GM23338 (cell line): ENCODE results near the gene TPP2. TPM values are rescaled to one million over a fixed set of nuclear protein-coding genes. Genes with fewer than 3 reads are reported as not detected.

Source experiments
- ATAC-seq: fragments of 200-7000 bp; cut with Tn5 transposase; 3 replicates; pipeline ENCODE4 v1.9.1; 2020
- DNase-seq: peaks from one replicate; pipeline ENCODE4 v3.0.0-alpha.2; 2015; ENCODE audit warnings: low spot score
- H2AFZ ChIP-seq: fragments of 200-600 bp; sonication (generic); 2 replicates; pipeline ENCODE4 v1.8.0; 2016; ENCODE audit warnings: antibody characterized with exemption, mild to moderate bottlenecking, moderate library complexity
- H3F3A ChIP-seq: fragments of 200-600 bp; sonication (generic); replicated peaks from 2 replicates; pipeline ENCODE4 v1.8.0; 2017; ENCODE audit warnings: antibody characterized with exemption, mixed run types, low read depth
- H3K27ac ChIP-seq: fragments of 200-600 bp; sonication (generic); 2 replicates; pipeline ENCODE4 v1.6.1; 2016; ENCODE audit warnings: low read depth
- H3K27me3 ChIP-seq: fragments of 200-600 bp; sonication (generic); 2 replicates; pipeline ENCODE4 v1.8.0; 2016; ENCODE audit warnings: mild to moderate bottlenecking, mixed run types, moderate library complexity; ENCODE audit not compliant: insufficient read depth
- H3K36me3 ChIP-seq: fragments of 200-600 bp; sonication (generic); 2 replicates; pipeline ENCODE4 v1.8.0; 2016; ENCODE audit warnings: mild to moderate bottlenecking; ENCODE audit not compliant: insufficient read depth
- H3K4me1 ChIP-seq: fragments of 200-600 bp; sonication (generic); 2 replicates; pipeline ENCODE4 v1.8.0; 2016; ENCODE audit warnings: mild to moderate bottlenecking, moderate library complexity; ENCODE audit not compliant: insufficient read depth
- H3K4me2 ChIP-seq: fragments of 200-600 bp; sonication (generic); 2 replicates; pipeline ENCODE4 v1.7.1; 2017; ENCODE audit warnings: mixed run types
- H3K4me3 ChIP-seq: fragments of 200-600 bp; sonication (generic); 2 replicates; pipeline ENCODE4 v1.6.1; 2016; ENCODE audit warnings: mixed run types
- H3K79me2 ChIP-seq: fragments of 200-600 bp; sonication (generic); replicated peaks from 2 replicates; pipeline ENCODE4 v1.8.0; 2017; ENCODE audit warnings: mild to moderate bottlenecking; ENCODE audit not compliant: insufficient read depth
- H3K9me2 ChIP-seq: fragments of 200-600 bp; sonication (generic); 2 replicates; pipeline ENCODE4 v1.8.0; 2017; ENCODE audit not compliant: insufficient read depth
- H4K20me1 ChIP-seq: fragments of 200-600 bp; sonication (generic); replicated peaks from 2 replicates; pipeline ENCODE4 v1.8.0; 2017; ENCODE audit warnings: mild to moderate bottlenecking; ENCODE audit not compliant: insufficient read depth
- H3K27ac Mint-ChIP-seq: 2 replicates; pipeline ENCODE4 v1.8.0; 2020; ENCODE audit warnings: inconsistent platforms, mild to moderate bottlenecking, moderate library complexity, mixed read lengths
- H3K27me3 Mint-ChIP-seq: 3 replicates; pipeline ENCODE4 v1.8.0; 2022; ENCODE audit warnings: low read depth, mild to moderate bottlenecking, moderate library complexity, mixed read lengths, inconsistent platforms; ENCODE audit not compliant: insufficient read depth, poor library complexity
- H3K36me3 Mint-ChIP-seq: 3 replicates; pipeline ENCODE4 v1.8.0; 2021; ENCODE audit warnings: low read depth, mild to moderate bottlenecking, inconsistent platforms, moderate library complexity, mixed read lengths
- H3K4me1 Mint-ChIP-seq: 3 replicates; pipeline ENCODE4 v1.8.0; 2020; ENCODE audit warnings: mild to moderate bottlenecking, inconsistent platforms, mixed read lengths
- H3K4me3 Mint-ChIP-seq: 3 replicates; pipeline ENCODE4 v1.8.0; 2021; ENCODE audit warnings: moderate library complexity, mild to moderate bottlenecking, inconsistent platforms, mixed read lengths
- H3K9me3 Mint-ChIP-seq: 3 replicates; pipeline ENCODE4 v1.8.0; 2020; ENCODE audit warnings: moderate library complexity, mild to moderate bottlenecking, inconsistent platforms, mixed read lengths
- CREB1 ChIP-seq: fragments of 250-450 bp; sonication (Bioruptor Pico); IDR thresholded peaks from 2 replicates; pipeline ENCODE4 v1.5.0; 2020; ENCODE audit warnings: low read depth, mild to moderate bottlenecking, moderate library complexity
- CTCF ChIP-seq, 2 experiments: fragments of 200-600 bp in 1 of 2; sonication (generic) in 1 of 2; conservative IDR thresholded peaks; 2 replicates each; pipeline versions ENCODE4 v1.5.1 to v1.6.1; 2016 to 2017; ENCODE audit warnings: antibody characterized with exemption in 2 of 2, low read depth in 2 of 2, mild to moderate bottlenecking in 2 of 2, moderate library complexity in 1 of 2
- ETS1 ChIP-seq: IDR thresholded peaks from 2 replicates; pipeline ENCODE4 v1.6.1; 2016; ENCODE audit warnings: antibody characterized with exemption
- EZH2 ChIP-seq: fragments of 200-600 bp; sonication (generic); IDR thresholded peaks from one replicate; pipeline ENCODE4 v1.8.0; 2017; ENCODE audit warnings: antibody characterized with exemption, mild to moderate bottlenecking, low read depth; ENCODE audit not compliant: unreplicated experiment
- EZH2phosphoT487 ChIP-seq: fragments of 200-600 bp; sonication (generic); IDR thresholded peaks from one replicate; pipeline ENCODE4 v1.8.1; 2018; ENCODE audit warnings: antibody characterized with exemption; ENCODE audit not compliant: unreplicated experiment
- JUNB ChIP-seq: IDR thresholded peaks from one replicate; pipeline ENCODE4 v1.6.1; 2016; ENCODE audit warnings: antibody characterized with exemption; ENCODE audit not compliant: unreplicated experiment
- NANOG ChIP-seq: IDR thresholded peaks from 2 replicates; pipeline ENCODE4 v1.6.1; 2016; ENCODE audit warnings: antibody characterized with exemption, borderline replicate concordance
- POLR2AphosphoS5 ChIP-seq: IDR thresholded peaks from 2 replicates; pipeline ENCODE4 v1.6.1; 2016; ENCODE audit warnings: antibody characterized with exemption, low read depth
- REST ChIP-seq: IDR thresholded peaks from one replicate; pipeline ENCODE4 v1.6.1; 2018; ENCODE audit warnings: antibody characterized with exemption; ENCODE audit not compliant: unreplicated experiment
- STAT1 ChIP-seq: IDR thresholded peaks from one replicate; pipeline ENCODE4 v1.6.1; 2016; ENCODE audit warnings: antibody characterized with exemption; ENCODE audit not compliant: unreplicated experiment
- ZNF114 ChIP-seq: fragments of 250-450 bp; sonication (Bioruptor Pico); IDR thresholded peaks from 2 replicates; pipeline ENCODE4 v1.5.0; 2020; ENCODE audit warnings: mild to moderate bottlenecking, moderate library complexity
- ZNF331 ChIP-seq: fragments of 250-450 bp; sonication (Bioruptor Pico); IDR thresholded peaks from 2 replicates; pipeline ENCODE4 v1.5.0; 2020; ENCODE audit warnings: low read depth, mild to moderate bottlenecking, moderate library complexity
- ZNF462 ChIP-seq: fragments of 250-450 bp; sonication (Bioruptor Pico); IDR thresholded peaks from 2 replicates; pipeline ENCODE4 v1.5.0; 2020; ENCODE audit warnings: mild to moderate bottlenecking, moderate library complexity
- polyA plus RNA-seq: library from polyadenylated mRNA; unstranded; fragments of >200 nt; fragmentation: Nextera tagmentation; extraction: Ambion mirVana; gene quantifications from 2 replicates; pipeline ENCODE4 v1.2.1, GENCODE V29; 2016
- total RNA-seq: library from RNA; depleted of rRNA; stranded (reverse); fragments of >200 nt; shearing (Covaris generic); gene quantifications from 2 replicates; pipeline ENCODE4 v1.2.3, GENCODE V29; 2014

The TPP2 gene
- total and polyA plus RNA-seq, 2 experiments from 2014 or later, result 56.6 to 111 TPM

- no peak overlapping the region for H3K4me3 Mint-ChIP-seq
- H3K9me3 Mint-ChIP-seq, result no peaks in the 10 kb centered on the region
- DNase-seq, result no peak
- no peak overlapping the region for H3K27ac Mint-ChIP-seq
- Histone ChIP-seq H3K79me2 (no peaks in the 10 kb centered on the region), H3K4me2 (no peak overlapping the region), H3K36me3 (no peaks in the 10 kb centered on the region; the same call in 1 of the 2 replicates), H2AFZ (no peak overlapping the region), H3F3A (0 out of 2 replicates have a peak, but pooled peaks cover 3% of the 10 kb centered on the region), H3K27ac (no peak overlapping the region), H3K27me3 (no peaks in the 10 kb centered on the region), H3K4me1 (peaks cover 16% of the 10 kb centered on the region), H3K9me2 (no peaks in the 10 kb centered on the region), H4K20me1 (no peaks in the 10 kb centered on the region), H3K4me3 (no peak overlapping the region)
- no peaks in the 10 kb centered on the region for H3K27me3 Mint-ChIP-seq
- peaks cover 22% of the 10 kb centered on the region for H3K4me1 Mint-ChIP-seq
- ATAC-seq, result no peak
- TF ChIP-seq POLR2AphosphoS5, result no peak
- TF ChIP-seq REST, result no peak
- TF ChIP-seq ETS1, result no peak
- TF ChIP-seq JUNB, result no peak
- TF ChIP-seq CREB1 (CRISPR knock-in tag), result no peak
- no peak for TF ChIP-seq ZNF331 (CRISPR knock-in tag)
- no peak for TF ChIP-seq ZNF462 (CRISPR knock-in tag)
- TF ChIP-seq NANOG, result no peak
- TF ChIP-seq EZH2phosphoT487, result no peak
- TF ChIP-seq CTCF (conservative IDR thresholded peaks at IDR 0.05; ENCODE audit: low read depth in 2 of 2), result no peak
- TF ChIP-seq STAT1, result no peak
- no peak for TF ChIP-seq EZH2
- TF ChIP-seq ZNF114 (CRISPR knock-in tag), result no peak
- H3K36me3 Mint-ChIP-seq, result peaks cover 7% of the 10 kb centered on the region; the same call in 2 of the 3 replicates
Observed at GRCh38 chr13:102683637-102684036, 86.9 kb downstream of the TPP2 start.
